Uterus (tissue), 4 donors: ENCODE data around the gene SNX9. TPM values are rescaled to one million over a fixed set of nuclear protein-coding genes. Genes with fewer than 3 reads are reported as not detected.

ENCODE experiments used
- DNase-seq, 2 donors: peaks; one replicate each; pipeline ENCODE4 v3.0.0-alpha.2; 2019 to 2020
- H3K27ac ChIP-seq, 2 donors: fragments of 200-600 bp; sonication (generic); 1 replicate in 1 of 2; 2 replicates in 1 of 2; pipeline ENCODE4 v1.5.1; 2016 to 2018
- H3K27me3 ChIP-seq, 2 donors: fragments of 200-600 bp; sonication (generic); one replicate each; pipeline ENCODE4 v1.5.1; 2018 to 2019; ENCODE audit warnings: control low read depth in 1 of 2
- H3K36me3 ChIP-seq, 2 donors: fragments of 200-600 bp; sonication (generic); one replicate each; pipeline ENCODE4 v1.5.1; 2019; ENCODE audit warnings: control low read depth in 1 of 2
- H3K4me1 ChIP-seq, 2 donors: fragments of 200-600 bp; sonication (generic); one replicate each; pipeline ENCODE4 v1.5.1; 2018 to 2019; ENCODE audit warnings: control low read depth in 1 of 2
- H3K4me3 ChIP-seq, 2 donors: fragments of 200-600 bp; sonication (generic); 1 replicate in 1 of 2; 2 replicates in 1 of 2; pipeline ENCODE4 v1.5.1; 2018 to 2019; ENCODE audit warnings: mild to moderate bottlenecking in 1 of 2
- H3K9me3 ChIP-seq, 2 donors: fragments of 200-600 bp; sonication (generic); one replicate each; pipeline ENCODE4 v1.5.1; 2019; ENCODE audit warnings: control low read depth in 1 of 2
- CTCF ChIP-seq, 4 experiments: fragments of 200-600 bp in 2 of 4; fragments of 450-650 bp in 2 of 4; sonication (generic) in 2 of 4; IDR thresholded peaks; one replicate each; pipeline ENCODE4 v1.5.1; 2016 to 2019; ENCODE audit warnings: antibody characterized with exemption in 4 of 4, mild to moderate bottlenecking in 2 of 4, moderate library complexity in 1 of 4
- POLR2A ChIP-seq, 2 donors: fragments of 450-650 bp; IDR thresholded peaks; one replicate each; pipeline ENCODE4 v1.6.1; 2016; ENCODE audit warnings: antibody characterized with exemption in 2 of 2, mild to moderate bottlenecking in 1 of 2, moderate library complexity in 1 of 2
- intact Hi-C: fragments of 100-400 bp; cut with DNase I; formaldehyde crosslinking; loops from one replicate; pipeline ENCODE4 v1.15.1; 2023; ENCODE audit warnings: low total_unique reads
- total RNA-seq, 4 donors: library from RNA; depleted of rRNA in 3 of 4; stranded (reverse); fragments of >200 nt in 3 of 4; gene quantifications; one replicate each; pipeline versions ENCODE4 v1.1.0 to v1.2.4, GENCODE V29; 2014 to 2023
- donor health status: DM: yes; HTN: yes; CAD: no.

Gene SNX9
- total RNA-seq, 4 donors from 2014 or later, result 31.0 to 65.9 (median 50.5) TPM

DNA sequence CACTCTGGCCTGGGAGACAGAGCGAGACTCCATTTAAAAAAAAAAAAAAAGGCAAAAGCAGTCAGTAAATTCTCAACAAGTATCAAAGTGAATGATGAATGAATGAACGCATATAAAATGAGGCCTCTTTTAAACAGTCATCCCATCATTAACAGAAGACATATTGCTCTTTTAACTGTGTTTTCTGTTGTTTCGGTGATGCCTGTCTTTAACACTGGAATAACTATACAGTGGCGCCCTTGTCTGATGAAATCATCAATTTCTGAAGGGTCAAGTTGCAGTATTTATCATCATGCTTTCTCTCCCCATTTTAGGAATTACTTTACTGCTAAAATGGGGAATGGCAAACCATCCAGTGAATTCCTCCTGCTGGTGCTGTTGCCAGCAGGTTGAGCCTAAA, 45.7 kb upstream of the SNX9 start:
- DNase-seq, result no peak
- Histone ChIP-seq H3K27ac (no peak overlapping the region), H3K36me3 (no peaks in the 10 kb centered on the region), H3K9me3 (no peaks in the 10 kb centered on the region), H3K4me3 (no peak overlapping the region), H3K27me3 (no peaks in the 10 kb centered on the region), H3K4me1 (no peaks in the 10 kb centered on the region)
- intact Hi-C loops, result no loop called here
- TF ChIP-seq POLR2A (IDR thresholded peaks at IDR 0.05) (no peak), CTCF (IDR thresholded peaks at IDR 0.05) (no peak)

- Histone ChIP-seq H3K9me3 (no peaks in the 10 kb centered on the region), H3K27ac (no peak overlapping the region), H3K4me3 (no peak overlapping the region), H3K27me3 (no peaks in the 10 kb centered on the region), H3K36me3 (no peaks in the 10 kb centered on the region), H3K4me1 (no peaks in the 10 kb centered on the region)
- TF ChIP-seq CTCF (IDR thresholded peaks at IDR 0.05) (no peak), POLR2A (IDR thresholded peaks at IDR 0.05) (no peak)
- DNase-seq, result no peak
- intact Hi-C loops, result no loop called here
These were observed 44.3 kb upstream of the SNX9 start for GRCh38 chr6:157778719-157779118.

DNA sequence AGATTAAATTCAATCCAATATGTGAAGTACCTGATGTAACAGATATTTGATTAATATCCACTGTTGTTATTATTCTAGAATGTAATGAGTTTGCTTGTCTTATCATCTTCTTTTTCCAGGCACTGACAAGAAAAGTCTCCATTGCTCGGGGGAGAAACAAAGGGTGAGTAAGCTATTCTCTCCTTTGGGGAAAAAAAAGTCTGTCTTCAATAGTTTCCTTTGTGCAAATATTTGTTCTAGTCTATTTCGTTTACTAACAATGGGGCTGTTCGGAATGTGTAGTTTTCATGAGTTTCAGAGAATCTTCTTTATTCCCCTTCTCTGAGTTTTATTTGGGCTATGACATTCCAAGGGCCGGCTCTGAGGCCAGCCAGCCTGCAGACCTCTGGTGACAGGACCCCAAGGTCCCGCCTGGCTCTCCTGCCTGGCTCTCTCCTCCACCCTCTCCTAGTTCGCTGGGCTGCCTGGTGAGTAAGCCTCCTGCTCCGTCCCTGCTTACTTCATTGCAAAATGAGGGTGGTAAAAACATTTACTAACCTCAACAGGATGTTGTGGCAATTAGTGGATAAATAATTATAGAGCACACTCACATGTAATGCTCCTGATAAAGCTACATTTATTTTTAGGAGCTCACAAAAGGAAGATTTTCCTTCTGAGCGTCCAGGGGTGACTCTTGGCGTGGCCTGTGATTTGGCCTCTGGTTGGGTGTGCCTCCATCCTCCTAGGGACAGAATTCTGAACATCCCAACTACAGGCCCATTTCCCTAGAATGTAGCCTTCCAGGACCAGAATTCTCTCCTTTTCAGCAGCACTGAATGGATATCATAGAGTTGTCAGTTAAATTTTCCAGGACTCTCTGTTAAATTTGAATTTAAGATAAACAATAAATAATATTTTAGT, 43.1 kb upstream of the SNX9 start:
- intact Hi-C loops, result no loop called here
- Histone ChIP-seq H3K9me3 (no peaks in the 10 kb centered on the region), H3K36me3 (no peaks in the 10 kb centered on the region), H3K4me1 (no peaks in the 10 kb centered on the region), H3K4me3 (no peak overlapping the region), H3K27ac (no peak overlapping the region), H3K27me3 (no peaks in the 10 kb centered on the region)
- TF ChIP-seq POLR2A (IDR thresholded peaks at IDR 0.05) (no peak), CTCF (IDR thresholded peaks at IDR 0.05) (no peak)
- DNase-seq, result no peak

- Histone ChIP-seq H3K27ac (no peak overlapping the region), H3K36me3 (no peaks in the 10 kb centered on the region), H3K4me3 (no peak overlapping the region), H3K4me1 (no peaks in the 10 kb centered on the region), H3K9me3 (no peaks in the 10 kb centered on the region), H3K27me3 (no peaks in the 10 kb centered on the region)
- intact Hi-C loops, result no loop called here
- TF ChIP-seq POLR2A (IDR thresholded peaks at IDR 0.05) (no peak), CTCF (IDR thresholded peaks at IDR 0.05) (no peak)
- no peak for DNase-seq
These were observed 37.4 kb upstream of the SNX9 start for GRCh38 chr6:157785636-157786035.

DNA sequence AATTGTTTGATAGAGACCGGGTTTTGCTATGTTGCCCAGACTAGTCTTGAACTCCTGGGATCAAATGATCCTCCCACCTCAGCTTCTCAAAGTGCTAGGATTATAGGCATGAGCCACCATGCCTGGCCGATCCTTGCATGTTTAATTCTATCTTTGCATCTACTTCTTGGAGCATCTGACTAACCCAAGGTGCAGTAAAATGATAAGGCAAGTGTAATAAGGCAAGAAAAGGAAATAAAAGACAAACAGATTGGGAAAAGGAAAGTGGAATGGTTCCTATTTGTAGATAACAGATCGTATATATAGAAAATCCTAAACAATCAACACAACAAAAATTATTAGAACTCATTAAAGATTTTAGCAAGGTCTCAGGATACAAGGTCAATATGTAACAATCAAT, 36.8 kb upstream of the SNX9 start:
- no peaks in the 10 kb centered on the region for H3K4me1 ChIP-seq
- H3K4me3 ChIP-seq, result no peak overlapping the region
- no peak overlapping the region for H3K27ac ChIP-seq
- no peak for DNase-seq
- TF ChIP-seq CTCF (IDR thresholded peaks at IDR 0.05) (no peak), POLR2A (IDR thresholded peaks at IDR 0.05) (no peak)
- no peaks in the 10 kb centered on the region for H3K27me3 ChIP-seq
- no peaks in the 10 kb centered on the region for H3K9me3 ChIP-seq
- H3K36me3 ChIP-seq, result no peaks in the 10 kb centered on the region
- intact Hi-C loops, result no loop called here
